ENCODE measurements around the gene CNTNAP2.

CNTNAP2 gene

DNA sequence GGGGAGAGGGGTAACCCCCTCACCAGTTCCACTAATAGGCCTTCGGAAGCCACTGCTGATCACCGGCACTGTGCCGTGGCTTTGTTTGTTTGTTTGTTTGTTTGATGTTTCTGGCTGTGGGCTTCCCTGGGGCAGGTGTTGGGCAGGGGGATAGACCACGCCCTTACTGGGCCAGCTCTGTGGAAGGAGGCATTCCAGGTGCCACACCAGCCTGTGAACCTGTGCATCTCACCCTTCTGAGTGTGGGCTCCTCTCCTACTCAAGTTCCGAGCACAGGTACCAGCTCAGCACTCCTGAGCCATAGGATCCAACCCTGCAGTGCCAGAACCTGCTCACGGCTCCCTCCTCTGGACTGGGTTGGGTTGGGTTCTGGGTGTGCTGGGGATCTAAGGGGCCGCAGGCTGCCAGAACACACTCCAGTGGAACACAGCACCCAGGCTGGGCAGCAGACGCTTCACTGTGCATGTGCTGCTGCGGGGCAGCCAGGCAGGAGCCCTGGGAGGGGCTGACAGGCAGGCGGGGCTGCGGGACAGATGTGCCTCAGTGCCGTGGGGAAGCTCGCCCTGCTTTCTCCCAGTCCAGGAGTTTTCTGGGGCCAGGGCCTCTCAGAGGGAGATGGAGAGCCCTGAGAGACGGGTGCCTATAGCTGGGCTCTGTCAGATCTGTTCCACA lies 1053.9 kb downstream of the CNTNAP2 start:
- no peak for DNase-seq

DNA sequence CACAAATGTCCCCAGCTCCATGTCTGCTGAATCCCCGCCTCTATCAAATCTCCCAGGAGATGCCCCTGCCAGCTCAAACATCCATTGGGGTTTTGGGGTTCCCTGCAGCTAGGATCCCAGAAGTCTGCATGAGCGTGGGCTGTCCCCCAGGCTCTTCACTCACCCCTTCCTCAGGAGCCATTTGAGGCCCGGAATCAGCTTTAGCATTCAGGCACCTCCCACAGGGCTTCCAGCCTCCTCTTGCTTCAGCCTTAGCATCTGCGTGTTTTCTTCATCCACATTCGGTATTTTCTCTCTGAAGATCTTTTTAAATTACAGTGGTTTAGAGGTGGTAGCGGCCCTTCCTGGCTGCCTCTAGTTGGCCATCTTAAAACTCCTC lies 1054.4 kb downstream of the CNTNAP2 start:
- no peak for DNase-seq

DNA sequence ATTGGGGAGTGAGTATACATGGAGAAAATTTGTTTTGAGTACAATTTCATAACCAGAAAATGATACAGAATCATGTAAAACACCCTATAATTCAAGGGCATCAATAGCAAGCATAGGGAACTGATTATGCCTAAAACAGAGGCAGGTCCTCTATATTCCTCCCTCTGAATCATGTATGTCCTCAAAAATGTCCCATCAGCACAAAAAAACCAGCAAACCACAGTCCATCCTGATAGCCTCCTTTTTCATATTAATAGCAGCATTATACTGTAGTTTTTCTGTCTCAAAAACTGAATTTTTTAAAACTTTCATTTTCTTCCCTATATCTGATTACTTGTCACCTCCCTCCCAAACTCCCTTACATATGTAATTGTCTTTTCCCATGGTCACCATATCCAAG lies 1057.3 kb downstream of the CNTNAP2 start:
- DNase-seq, result no peak

DNA sequence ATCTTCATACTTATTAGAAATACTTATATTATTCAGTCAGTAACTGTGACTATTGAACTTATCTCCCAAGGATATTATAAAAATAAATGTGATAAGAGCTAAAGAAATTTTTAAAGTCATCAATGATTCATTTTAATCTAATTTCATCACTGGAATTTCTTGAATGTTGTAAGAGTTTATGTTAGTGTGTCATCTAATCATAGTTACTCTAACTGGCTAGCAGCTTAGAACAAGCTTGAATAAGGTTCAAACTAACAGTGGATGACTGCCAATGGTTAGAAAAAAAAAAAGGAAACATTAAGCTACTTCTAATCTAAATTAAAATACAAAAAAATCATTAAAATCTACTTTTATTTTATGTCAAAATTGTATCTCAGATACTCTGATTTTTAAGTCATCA lies 1066.3 kb downstream of the CNTNAP2 start:
- DNase-seq, result no peak

DNA sequence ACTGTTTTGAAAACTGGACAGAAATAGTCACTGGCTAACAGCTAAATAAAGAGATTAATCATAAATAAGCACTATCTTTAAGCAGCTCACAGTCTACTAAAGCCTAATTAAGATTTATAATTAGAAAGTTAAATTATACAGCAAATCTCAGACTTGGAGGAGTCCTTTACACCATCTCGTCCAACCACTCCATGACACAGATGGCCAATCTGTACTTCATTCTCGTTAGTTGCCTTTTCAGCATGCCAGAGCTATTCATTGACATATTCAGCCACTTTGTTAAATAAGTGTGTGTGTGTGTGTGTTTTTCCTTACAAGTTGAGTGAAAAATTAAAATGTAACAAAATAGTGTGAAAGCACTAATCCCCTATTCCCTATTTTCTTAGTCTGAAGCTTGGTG lies 1066.7 kb downstream of the CNTNAP2 start:
- DNase-seq, result no peak

DNA sequence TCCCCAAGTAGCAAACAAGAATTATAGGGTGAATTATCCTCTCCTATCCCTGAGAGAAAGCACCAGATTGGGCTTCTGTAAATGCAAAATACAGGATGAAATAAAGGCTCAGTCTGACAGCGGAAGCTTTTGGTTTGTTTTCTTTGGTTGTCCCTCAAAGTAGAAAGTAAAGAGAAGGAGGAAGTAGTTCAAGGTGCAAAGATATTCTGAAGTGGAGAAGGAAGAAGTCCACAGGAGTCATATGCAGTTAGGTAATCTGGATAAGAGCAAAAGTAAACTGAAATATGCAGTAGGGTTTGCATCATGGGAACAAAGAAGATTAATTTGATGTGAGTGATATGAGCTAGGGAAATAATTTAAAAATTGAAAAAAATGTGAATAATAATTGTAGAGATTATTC lies 1071.9 kb downstream of the CNTNAP2 start:
- no peak for DNase-seq

DNA sequence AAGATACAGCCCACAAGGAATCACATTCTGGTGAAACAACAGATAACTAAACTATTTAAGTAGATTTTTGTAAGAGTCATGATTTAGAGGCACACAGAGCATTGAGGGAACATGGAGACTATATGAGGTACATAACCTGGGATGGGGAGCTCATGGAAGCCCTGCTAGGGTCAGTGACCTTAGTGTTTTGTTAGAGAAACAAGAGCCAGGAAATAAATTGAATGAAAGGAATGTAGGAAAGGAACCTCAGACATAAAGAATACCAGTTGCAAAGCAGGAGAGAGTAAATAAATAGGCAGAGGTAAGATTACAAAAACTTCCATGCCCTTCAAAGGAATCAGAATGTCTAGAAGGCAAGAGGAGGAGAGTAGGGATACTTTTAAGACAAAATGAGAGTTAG lies 1076.9 kb downstream of the CNTNAP2 start:
- DNase-seq, result no peak

DNA sequence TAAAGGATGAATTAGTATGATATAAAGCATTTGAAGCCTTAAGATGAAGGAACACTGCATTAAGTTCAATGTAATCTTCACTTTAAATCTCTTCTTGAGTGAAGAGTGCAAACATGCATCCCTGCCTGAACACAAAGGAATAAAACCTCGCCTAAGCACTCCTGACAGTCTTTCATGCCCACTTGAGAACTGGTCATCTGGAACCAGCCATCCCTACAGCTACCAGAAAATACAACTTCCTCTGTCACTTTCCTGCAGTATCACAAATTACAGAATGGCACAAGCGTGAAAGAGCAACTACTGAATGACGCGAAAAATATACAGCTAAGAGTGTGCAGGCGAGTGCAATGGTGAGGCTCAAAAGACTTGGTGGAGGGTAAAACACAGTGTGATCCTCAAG lies 1079.9 kb downstream of the CNTNAP2 start:
- DNase-seq, result no peak

DNA sequence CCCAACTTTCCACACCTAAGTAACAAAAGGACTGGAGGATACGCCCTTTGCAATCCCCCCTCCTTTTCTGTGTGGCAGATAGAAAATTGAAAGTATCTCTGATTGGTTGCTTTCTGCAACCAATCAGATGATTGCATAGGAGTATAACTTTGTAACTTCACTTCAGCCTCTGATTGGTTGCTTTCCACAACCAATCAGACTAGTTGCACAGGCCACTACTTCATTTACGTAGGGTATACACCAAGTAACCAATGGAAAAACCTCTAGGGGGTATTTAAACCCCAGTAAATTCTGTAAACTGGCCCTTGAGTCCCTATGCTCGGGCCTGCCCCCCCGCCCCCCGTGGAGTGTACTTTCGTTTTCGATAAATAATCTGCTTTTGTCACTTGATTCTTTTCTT lies 1080.4 kb downstream of the CNTNAP2 start:
- DNase-seq, result no peak

DNA sequence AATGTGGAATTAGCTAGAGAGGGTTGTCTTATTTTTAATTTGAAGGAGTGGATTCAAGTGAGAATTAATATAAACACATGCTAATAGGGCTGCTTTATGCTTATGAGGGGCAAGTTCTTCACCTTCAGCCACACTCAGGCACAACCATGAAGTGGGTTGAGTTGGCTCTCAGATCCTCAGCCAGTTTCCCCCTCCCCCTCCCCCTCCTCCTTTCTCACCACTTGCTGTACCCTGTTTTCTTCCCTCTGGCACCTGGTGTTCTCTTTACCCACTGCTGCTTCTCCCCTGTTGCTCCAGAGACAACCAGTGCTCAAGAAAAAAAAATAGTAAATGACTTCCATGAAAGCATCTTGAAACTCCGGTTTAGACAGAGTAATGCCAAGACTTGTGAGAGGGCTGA lies 1083.3 kb downstream of the CNTNAP2 start:
- no peak for DNase-seq

DNA sequence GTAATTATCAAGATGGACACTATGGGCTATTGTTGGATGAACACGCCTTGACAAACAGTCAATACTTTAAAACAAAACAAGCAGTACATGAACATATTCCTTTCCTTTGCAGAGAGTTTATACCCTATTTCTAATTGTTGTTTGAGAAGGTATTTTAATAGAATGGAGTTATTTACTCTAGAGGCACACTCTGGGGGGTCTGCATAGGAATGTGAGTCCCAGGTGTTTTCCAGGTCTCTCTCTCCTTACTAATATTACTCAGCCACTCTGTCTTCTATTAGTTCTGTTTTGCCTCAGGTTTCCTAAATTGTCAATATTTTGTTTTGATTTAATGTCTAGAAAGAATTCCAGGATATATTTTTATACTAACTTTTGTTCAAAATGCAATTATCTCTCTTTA lies 1091.4 kb downstream of the CNTNAP2 start:
- no peak for DNase-seq

DNA sequence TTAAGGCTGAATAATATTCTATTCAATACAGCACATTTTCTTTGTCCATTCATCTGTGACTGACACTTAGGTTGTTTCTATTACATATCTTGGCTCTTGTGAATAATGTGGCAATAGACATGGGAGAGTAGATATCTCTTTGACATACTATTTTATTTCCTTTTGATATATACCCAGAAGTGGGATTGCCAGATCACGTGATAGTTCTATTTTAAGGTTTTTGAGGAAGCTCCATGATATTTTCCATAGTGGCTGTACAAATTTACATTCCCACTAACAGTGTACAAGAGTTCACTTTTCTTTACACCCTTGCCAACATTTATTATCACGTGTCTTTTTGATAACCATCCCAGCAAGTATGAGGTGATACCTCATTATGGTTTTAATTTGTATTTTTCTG lies 1114.7 kb downstream of the CNTNAP2 start:
- no peak for DNase-seq

DNA sequence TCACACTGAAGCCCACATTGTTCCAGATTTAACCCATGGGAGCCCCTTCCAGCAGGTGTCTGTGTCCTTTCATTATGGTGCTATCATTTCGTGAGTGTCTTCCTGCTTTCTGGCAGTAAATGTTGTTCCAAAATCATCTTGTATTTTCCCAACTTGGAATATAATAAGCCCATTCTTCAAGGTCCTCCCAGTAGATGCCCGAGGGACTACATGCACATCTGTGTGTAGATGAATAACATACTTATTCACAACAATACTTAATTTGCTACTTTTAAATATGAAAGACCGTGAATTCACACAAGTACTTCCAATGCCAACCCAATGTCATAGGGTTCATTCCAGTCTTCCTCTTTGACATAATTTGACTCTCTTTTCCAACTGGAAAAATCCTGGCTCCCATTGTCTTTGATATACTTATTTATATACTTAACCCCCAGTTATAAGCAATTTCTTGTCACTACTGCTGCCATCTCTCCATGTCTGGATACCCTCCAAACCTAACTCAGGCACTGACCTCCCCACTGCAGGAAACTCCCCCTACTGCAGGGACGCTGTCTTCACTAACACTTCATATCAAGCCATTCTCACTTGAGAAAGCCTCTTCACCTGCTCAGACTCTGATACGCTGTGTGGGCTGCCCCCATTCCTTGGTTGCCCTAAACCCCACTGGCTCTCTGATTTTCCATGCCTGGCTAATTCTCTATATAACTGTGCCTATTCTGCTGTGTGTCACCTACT lies 1119.2 kb downstream of the CNTNAP2 start:
- DNase-seq, result no peak

DNA sequence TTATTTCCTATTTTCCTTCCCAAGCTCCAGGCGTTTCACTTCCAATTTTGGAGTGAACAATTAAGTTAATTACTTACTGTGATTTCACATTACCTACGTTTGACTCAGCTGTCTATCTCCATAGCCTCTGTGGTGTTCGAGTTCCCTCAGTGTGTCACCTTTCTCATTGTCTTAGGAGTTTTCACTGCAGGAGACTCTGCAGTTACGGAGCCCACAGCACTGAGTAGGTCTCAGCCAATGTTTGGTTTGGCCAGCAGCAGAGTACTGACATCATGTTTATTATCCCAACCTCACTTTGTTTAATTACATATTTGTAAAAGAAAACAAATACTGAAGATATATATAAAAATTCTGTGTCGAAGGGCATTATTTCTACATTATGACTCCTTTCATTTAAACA lies 1123.9 kb downstream of the CNTNAP2 start:
- DNase-seq, result no peak

DNA sequence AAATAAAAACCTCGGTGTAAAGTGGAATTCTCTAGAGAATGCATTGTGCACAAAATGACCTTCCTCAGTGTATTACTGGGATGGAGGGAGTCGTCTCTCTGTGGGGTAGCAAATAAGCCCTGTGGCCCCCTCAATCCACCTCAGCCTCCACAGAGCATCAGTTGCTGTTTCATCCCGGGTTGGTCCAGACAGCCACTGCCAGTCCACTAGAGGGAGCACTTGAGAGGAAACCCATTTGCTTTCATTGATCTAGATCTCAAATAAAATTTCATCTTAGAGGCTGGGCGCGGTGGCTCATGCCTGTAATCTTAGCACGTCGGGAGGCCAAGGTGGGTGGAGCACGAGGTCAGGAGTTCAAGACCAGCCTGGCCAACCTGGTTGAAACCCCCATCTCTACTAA lies 1128.7 kb downstream of the CNTNAP2 start:
- peak; percentile 49 to 70 (median 57) for DNase-seq

DNA sequence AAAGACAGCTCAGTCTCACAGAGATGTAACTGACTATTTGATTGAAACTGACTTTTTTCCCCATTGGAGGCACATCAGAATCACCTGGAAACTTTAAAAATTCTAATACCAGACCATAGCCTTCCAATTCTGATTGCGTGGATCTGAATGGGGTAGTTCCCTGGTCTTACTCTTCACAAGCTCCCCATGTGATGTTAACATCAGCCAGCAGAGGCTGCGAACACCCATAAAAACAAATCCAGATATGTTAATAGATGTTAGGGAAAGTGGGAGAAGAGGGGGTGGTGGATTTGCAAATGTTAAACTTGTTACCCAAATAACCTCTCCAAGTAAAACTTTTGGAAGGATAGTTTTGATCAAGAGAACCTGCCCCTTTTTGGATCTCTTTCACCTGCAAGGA lies 1133.4 kb downstream of the CNTNAP2 start:
- no peak for DNase-seq

DNA sequence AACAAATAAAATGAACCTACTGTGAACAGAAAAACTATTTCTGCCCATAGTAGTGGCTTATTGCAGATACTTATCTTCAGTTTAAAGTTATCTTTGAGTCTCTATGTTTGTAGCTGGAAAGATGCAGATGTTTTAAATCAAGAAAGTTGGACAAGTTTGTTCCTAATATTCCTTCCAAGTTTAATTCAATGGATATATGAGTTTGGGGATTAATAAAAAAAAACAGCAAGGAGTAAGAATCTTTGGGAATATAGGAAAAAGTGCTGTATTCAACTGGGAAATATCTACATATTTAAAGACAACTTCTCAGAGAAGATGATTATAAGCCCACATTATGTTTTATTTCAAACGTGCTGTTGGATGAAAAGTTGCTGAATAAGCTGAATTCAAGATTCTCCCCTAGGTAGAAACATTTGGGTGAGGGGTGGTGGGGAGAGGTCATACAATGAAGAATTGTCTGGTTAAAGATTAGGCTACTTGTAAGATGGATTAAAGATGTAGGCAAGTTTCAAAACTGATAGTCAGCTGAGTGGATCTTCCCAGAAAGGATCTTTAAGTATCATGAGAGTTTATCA lies 1135.2 kb downstream of the CNTNAP2 start:
- DNase-seq, result no peak

DNA sequence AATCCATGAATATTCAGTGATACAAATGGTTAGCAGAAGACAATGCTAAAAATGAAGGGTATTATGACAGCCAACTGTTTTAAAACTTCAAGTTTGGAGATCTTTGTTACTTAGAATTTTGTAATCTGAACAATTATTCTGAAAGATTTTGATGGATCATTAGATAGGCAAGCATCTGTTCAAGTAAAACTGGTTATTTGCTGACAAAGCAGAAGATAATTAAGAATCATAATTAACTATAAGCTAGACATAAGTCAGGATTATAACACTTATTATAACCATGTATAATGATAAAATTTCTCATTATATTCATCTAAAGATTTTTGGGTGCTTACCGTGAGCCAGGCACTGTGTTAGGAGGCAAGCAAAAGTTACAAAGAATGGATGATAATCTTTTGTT lies 1145.1 kb downstream of the CNTNAP2 start:
- no peak for DNase-seq

DNA sequence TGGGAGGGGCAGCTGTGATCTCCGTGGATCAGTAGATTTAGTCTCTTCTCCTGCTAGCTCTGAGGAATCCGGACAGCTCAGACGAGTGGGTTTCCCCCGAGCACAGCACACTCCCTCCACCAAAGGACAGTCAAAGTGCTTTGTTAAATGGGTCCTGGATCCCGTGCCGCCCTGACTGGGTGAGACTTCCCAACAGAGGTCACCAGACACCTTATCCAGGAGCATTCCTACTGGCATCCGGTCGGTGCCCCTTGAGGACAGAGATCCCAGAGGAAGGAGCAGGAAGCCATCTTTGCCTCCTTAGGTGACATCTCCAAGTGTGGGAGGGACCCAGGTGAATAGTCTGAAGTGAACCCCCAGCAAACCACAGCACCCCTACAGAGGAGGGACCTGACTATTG lies 1148.9 kb downstream of the CNTNAP2 start:
- DNase-seq, result no peak

DNA sequence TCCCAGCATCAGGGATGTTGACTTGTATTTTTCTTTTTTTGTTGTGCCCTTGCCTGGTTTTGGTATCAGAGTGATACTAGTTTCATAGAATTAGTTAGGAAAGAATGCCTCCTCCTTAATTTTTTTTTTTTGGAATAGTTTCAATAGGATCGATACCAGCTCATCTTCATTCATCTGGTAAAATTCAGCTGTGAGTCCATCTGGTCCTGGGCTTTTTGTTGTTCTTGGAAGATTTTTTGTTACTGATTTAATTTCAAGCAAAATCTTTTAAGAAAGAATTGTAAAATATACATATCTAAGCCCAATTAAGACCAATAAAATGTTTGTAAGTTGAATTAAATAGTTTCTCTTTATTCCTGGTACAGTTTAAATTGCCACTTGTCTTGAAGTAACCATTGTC lies 1159.5 kb downstream of the CNTNAP2 start:
- DNase-seq, result no peak

DNA sequence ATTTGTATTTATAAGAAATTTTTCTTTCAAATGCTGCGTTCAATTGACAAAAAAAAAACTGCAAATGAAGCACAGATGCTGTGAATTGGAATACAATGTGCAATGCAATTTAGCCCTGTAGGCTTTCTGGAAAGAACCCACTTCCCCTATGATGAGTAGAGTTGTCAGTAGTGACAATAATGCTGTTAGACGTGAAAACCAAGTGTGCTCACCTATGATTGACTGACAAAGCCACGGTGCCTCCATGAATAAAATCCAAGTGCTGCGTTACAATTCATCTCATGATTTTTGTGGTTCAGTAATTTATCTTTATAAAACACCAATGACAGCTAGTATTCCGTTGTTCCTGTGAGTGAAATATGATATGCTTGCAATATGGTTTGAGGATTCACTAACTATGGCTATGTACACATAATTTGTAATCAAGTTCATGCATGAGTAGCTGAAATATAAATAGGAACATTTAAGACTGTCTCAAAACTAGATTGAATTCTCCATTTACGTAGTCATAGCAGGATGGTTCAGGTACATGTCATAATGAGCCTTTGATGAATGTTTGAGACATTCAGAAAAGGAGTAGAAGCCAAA lies 1160.3 kb downstream of the CNTNAP2 start:
- DNase-seq, result no peak

DNA sequence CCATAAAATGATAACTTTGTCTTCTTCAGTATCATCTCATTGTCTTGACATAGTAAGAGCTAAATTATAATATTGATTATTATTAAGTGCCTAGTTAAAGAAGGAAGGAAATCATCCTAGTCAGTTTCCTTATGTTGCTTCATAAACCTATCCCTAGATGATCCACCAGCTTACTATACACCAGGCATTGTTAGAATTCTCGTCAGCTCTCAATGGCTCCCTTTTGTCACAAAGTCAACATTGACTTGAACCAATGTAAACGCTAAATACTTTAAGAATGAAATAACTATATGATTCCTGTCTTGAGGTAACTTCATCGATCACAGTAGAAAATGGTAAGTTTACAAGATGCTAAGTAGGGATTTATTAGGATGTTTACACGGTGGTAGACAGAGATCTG lies 1162.9 kb downstream of the CNTNAP2 start:
- DNase-seq, result no peak

DNA sequence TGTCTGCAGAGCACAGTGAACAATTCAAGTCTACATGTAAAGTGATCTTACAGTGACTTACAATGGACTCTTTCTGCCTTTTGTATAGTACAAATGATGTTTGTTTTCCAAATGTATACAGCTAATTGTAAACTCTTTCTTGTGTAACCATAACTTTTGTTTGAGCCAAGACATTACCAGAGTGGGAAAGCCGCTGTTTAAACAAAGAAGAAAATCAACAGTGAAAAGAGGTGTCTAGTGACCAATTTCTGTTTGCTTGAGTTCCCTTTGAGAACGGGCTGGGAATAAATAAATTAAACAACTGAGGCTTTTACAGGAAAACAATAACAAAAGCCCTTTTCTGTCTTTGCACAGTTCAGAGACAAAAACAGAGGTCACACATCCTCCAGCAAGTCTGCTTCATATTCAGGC lies 1163.4 kb downstream of the CNTNAP2 start:
- DNase-seq, result no peak

DNA sequence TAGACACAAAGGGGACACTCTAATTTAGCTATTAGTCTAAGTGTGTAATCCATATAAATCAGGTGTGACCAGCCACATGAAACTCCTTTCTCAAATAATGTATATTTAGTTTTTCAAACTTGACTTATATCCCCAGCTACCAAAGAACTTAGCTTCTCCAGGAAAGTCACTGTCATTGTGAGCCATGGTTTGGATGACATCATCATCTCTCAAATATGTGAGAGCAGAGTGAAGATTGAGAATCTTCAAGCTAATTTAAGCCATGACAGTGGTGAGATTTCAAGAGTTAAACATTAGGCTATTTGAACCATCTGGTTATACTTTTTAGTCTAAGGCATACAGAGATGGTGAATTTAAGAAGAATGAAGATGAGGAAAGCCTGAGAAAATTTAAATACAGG lies 1165.6 kb downstream of the CNTNAP2 start:
- DNase-seq, result no peak

All from suppressor macrophage (primary cell).